Peyer's patch (tissue), 4 donors: ENCODE data around the gene ZSWIM3. TPM values are rescaled to one million over a fixed set of nuclear protein-coding genes. Genes with fewer than 3 reads are reported as not detected.

Experiments used
- DNase-seq, 3 donors: peaks; one replicate each; pipeline ENCODE4 v3.0.0-alpha.2; 2017 to 2019
- H3K27ac ChIP-seq, 4 donors: fragments of 200-600 bp; sonication (generic); one replicate each; pipeline ENCODE4 v1.5.1; 2016 to 2019
- H3K27me3 ChIP-seq, 2 donors: fragments of 200-600 bp; sonication (generic); one replicate each; pipeline ENCODE4 v1.5.1; 2019
- H3K36me3 ChIP-seq, 3 donors: fragments of 200-600 bp; sonication (generic); one replicate each; pipeline ENCODE4 v1.5.1; 2016 to 2019
- H3K4me1 ChIP-seq, 4 donors: fragments of 200-600 bp; sonication (generic); one replicate each; pipeline ENCODE4 v1.5.1; 2016 to 2019
- H3K4me3 ChIP-seq, 4 donors: fragments of 200-600 bp; sonication (generic); 1 replicate in 3 of 4; 2 replicates in 1 of 4; pipeline ENCODE4 v1.5.1; 2016 to 2019; ENCODE audit warnings: mild to moderate bottlenecking in 1 of 4
- H3K9me3 ChIP-seq, 4 donors: fragments of 200-600 bp; sonication (generic); one replicate each; pipeline ENCODE4 v1.5.1; 2016 to 2019; ENCODE audit warnings: mild to moderate bottlenecking in 1 of 4
- POLR2A ChIP-seq, 2 donors: fragments of 450-650 bp; IDR thresholded peaks; one replicate each; pipeline ENCODE4 v1.5.1; 2017; ENCODE audit warnings: antibody characterized with exemption in 2 of 2, mild to moderate bottlenecking in 2 of 2, moderate library complexity in 2 of 2
- total RNA-seq, 4 donors: library from RNA; depleted of rRNA; stranded (reverse); fragments of >200 nt; gene quantifications; one replicate each; pipeline ENCODE4 v1.1.0, GENCODE V29; 2016
- TF ChIP-seq, protein P1 (sequence below), 6 experiments: fragments of 450-650 bp in 4 of 6; fragments of 200-600 bp in 2 of 6; sonication (generic) in 1 of 6; IDR thresholded peaks; one replicate each; pipeline ENCODE4 v1.5.1; 2017 to 2019; ENCODE audit warnings: antibody characterized with exemption in 6 of 6, mild to moderate bottlenecking in 3 of 6, moderate library complexity in 1 of 6

The ZSWIM3 gene
- total RNA-seq, 4 donors from 2014 or later, result 2.5 to 9.1 (median 4.6) TPM

DNA sequence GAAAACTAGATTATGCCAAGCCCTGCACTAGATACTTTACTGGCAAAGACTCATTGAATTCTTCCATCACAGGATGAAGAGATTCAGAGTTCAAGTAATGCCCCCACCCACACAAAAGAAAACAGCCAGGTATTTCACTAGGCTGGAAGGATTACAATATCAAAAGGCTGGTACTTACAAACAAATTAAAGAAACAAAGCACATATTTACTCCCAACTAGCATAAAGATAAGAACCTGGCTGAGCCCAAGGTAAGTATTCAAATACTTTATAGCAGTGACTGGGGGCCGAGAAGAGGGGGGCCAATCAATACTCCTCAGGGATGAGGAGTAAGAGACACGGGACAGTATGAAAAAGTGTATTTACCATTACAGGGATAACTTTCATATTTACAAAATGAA is 3.9 kb upstream of the ZSWIM3 start:
- no peak overlapping the region for H3K4me3 ChIP-seq
- no peak for TF ChIP-seq POLR2A (IDR thresholded peaks at IDR 0.05)
- TF ChIP-seq, protein P1, sequence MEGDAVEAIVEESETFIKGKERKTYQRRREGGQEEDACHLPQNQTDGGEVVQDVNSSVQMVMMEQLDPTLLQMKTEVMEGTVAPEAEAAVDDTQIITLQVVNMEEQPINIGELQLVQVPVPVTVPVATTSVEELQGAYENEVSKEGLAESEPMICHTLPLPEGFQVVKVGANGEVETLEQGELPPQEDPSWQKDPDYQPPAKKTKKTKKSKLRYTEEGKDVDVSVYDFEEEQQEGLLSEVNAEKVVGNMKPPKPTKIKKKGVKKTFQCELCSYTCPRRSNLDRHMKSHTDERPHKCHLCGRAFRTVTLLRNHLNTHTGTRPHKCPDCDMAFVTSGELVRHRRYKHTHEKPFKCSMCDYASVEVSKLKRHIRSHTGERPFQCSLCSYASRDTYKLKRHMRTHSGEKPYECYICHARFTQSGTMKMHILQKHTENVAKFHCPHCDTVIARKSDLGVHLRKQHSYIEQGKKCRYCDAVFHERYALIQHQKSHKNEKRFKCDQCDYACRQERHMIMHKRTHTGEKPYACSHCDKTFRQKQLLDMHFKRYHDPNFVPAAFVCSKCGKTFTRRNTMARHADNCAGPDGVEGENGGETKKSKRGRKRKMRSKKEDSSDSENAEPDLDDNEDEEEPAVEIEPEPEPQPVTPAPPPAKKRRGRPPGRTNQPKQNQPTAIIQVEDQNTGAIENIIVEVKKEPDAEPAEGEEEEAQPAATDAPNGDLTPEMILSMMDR (IDR thresholded peaks at IDR 0.05), result no peak
- H3K27me3 ChIP-seq, result no peaks in the 10 kb centered on the region
- no peak overlapping the region for H3K27ac ChIP-seq
- peaks cover 0 to 30% (median 0%) of the 10 kb centered on the region in 3 donors for H3K36me3 ChIP-seq
- peaks cover 0 to 30% (median 12%) of the 10 kb centered on the region in 4 donors for H3K4me1 ChIP-seq
- no peak for DNase-seq
- no peaks in the 10 kb centered on the region for H3K9me3 ChIP-seq

DNA sequence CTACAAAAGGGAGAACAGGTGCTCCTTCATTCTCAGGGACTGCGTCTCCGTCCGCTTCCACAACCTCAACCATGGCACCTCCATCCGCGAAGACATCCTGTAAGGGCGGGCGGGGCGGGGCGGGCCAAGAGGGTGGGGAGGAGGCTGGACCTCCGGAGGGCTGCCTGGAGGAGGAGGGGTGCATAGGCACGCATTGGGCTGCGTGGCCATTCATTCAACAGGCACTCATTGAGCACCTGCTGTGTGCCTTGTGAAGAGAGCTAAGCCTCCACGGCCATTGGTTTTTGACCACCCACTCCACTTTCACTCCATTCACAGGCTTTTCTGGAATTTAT is 435 bp downstream of the ZSWIM3 start:
- H3K36me3 ChIP-seq, result peaks cover 0 to 13% (median 0%) of the 10 kb centered on the region in 3 donors
- H3K9me3 ChIP-seq, result no peaks in the 10 kb centered on the region
- H3K27ac ChIP-seq, result peak overlapping the region; percentile 83 to 92 (median 89)
- peak overlapping the region; percentile 82 to 97 (median 94) for H3K4me3 ChIP-seq
- no peak for TF ChIP-seq POLR2A (IDR thresholded peaks at IDR 0.05)
- TF ChIP-seq, protein P1 (IDR thresholded peaks at IDR 0.05), result no peak
- no peak for DNase-seq
- no peaks in the 10 kb centered on the region for H3K27me3 ChIP-seq
- H3K4me1 ChIP-seq, result peaks cover 0 to 56% (median 12%) of the 10 kb centered on the region in 4 donors

DNA sequence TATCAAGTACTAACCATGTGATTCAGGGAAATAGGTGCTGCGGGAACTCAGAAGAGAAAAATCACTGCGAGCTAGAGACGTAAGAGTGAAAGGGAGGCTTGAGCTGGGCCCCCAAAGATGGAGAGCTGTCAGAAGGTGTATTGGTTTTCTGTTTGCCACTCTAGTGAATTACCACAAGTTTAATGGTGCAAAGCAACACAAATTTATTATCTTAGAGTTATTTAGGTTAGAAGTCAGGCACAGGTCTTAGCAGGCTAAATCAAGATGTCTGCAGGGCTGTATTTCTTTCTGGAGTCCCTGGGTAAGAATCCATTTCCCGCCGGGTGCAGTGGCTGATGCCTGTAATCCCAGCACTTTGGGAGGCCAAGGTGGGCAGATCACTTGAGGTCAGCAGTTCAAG is 2.5 kb downstream of the ZSWIM3 start:
- Histone ChIP-seq H3K4me3 (no peak overlapping the region), H3K4me1 (peaks cover 0 to 62% (median 12%) of the 10 kb centered on the region in 4 donors), H3K36me3 (no peaks in the 10 kb centered on the region), H3K27ac (no peak overlapping the region), H3K27me3 (no peaks in the 10 kb centered on the region), H3K9me3 (no peaks in the 10 kb centered on the region)
- no peak for DNase-seq
- no peak for TF ChIP-seq POLR2A (IDR thresholded peaks at IDR 0.05)
- TF ChIP-seq, protein P1 (IDR thresholded peaks at IDR 0.05), result no peak

DNA sequence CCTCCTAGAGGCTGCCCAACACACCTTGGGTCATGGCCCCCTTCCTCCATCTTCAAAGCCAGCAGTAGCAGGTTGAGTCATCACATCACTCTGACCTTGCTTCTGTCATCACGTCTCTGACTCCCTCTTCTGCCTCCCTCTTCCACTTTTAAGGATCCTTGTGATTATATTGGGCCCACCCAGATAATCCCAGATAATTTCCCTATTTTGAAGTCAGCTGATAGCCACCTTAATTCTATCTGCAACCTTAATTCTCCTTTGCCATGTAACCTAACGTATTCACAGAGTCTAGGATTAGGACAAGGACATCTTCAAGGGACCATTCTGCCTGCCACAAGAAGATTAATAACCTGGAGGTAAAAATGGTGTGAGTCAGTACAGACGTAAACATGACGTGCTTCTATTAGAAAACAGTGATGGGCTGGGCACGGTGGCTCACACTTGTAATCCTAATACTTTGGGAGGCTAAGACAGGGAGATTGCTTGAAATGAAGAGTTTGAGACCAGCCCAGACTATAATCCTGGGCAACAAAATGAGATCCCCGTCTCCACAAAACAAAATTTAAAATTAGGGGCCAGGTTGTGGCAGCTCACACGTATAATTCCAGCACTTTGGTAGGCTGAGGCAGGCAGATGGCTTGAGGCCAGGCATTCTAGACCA is 3.3 kb downstream of the ZSWIM3 start:
- no peak overlapping the region for H3K27ac ChIP-seq
- no peak for DNase-seq
- TF ChIP-seq, protein P1 (IDR thresholded peaks at IDR 0.05), result no peak
- no peak for TF ChIP-seq POLR2A (IDR thresholded peaks at IDR 0.05)
- no peaks in the 10 kb centered on the region for H3K36me3 ChIP-seq
- no peak overlapping the region for H3K4me3 ChIP-seq
- no peaks in the 10 kb centered on the region for H3K9me3 ChIP-seq
- H3K27me3 ChIP-seq, result no peaks in the 10 kb centered on the region
- H3K4me1 ChIP-seq, result peaks cover 0 to 55% (median 10%) of the 10 kb centered on the region in 4 donors

DNA sequence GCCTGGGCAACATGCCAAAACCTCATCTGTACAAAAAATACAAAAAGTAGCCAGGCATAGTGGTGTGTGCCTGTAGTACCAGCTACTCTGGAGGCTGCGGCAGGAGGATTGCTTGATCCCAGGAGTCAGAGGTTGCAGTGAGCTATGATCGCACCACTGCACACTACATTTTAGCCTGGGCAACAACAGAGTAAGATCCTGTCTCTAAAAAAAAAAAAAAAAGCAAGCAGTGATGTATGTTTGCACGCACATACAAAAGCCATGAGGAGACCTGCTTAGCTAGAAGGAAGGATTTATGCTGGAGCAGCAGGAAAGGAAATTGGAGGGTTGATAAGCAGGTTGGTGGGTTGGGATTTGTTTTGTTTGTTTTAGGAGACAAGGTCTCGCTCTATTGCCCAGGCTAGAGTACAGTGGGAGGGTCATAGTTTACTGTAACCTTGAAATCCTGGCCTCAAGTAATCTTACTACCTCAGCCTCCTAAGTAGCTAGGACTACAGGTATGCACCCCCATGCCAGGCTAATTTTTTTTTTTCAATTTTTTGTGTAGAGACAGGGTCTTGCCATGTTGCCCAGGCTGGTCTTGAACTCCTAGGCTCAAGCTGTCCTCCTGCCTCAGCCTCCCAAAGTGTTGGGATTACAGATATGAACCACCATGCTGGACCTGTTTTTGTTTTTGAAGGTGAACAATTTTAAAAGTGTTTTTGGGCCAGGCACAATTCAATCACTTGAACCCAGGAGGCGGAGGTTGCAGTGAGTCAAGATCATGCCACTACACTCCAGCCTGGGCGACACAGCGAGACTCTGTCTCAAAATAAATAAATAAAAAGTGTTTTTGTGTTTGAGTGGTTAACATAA is 4.0 kb downstream of the ZSWIM3 start:
- Histone ChIP-seq H3K36me3 (no peaks in the 10 kb centered on the region), H3K27ac (no peak overlapping the region), H3K9me3 (no peaks in the 10 kb centered on the region), H3K4me1 (peaks cover 0 to 53% (median 5%) of the 10 kb centered on the region in 4 donors), H3K27me3 (no peaks in the 10 kb centered on the region), H3K4me3 (no peak overlapping the region)
- TF ChIP-seq POLR2A (IDR thresholded peaks at IDR 0.05), result no peak
- TF ChIP-seq, protein P1 (IDR thresholded peaks at IDR 0.05), result no peak
- no peak for DNase-seq
